ENCODE data around the gene MRGPRD. TPM values are rescaled to one million over a fixed set of nuclear protein-coding genes. Genes with fewer than 3 reads are reported as not detected.

MRGPRD gene
- total RNA-seq, 2 experiments from 2014 or later = not detected

- Mint-ChIP-seq H3K9me3 (ENCODE audit: low read depth) (no peaks in the 10 kb centered on the region), H3K36me3 (ENCODE audit: low read depth) (no peaks in the 10 kb centered on the region), H3K27ac (no peak overlapping the region), H3K4me3 (no peak overlapping the region), H3K4me1 (peaks cover 4% of the 10 kb centered on the region), H3K27me3 (no peaks in the 10 kb centered on the region)
- no peak for ATAC-seq
- ChIA-PET POLR2A (no interaction called here), CTCF (no interaction called here)
- DNase-seq = no peak
- intact Hi-C loops (cut with DNase I, micrococcal nuclease) = no loop called here
These were observed 9.7 kb downstream of the MRGPRD start for GRCh38 chr11:68970921-68971636.

GRCh38 chr11:68969386-68969785 lies 11.4 kb downstream of the MRGPRD start:
- CTCF ChIA-PET = interaction anchor here (0.6 kb wide), 1 partner anchor 234 kb away, joined by 4 read pairs; no protein-coding TSS in a partner anchor
- intact Hi-C loops (cut with DNase I, micrococcal nuclease) = no loop called here
- no peaks in the 10 kb centered on the region for H3K9me3 Mint-ChIP-seq (ENCODE audit: low read depth)
- ATAC-seq = no peak
- H3K4me3 Mint-ChIP-seq = no peak overlapping the region
- no peak for DNase-seq
- H3K4me1 Mint-ChIP-seq = peaks cover 11% of the 10 kb centered on the region
- H3K27ac Mint-ChIP-seq = no peak overlapping the region
- no peaks in the 10 kb centered on the region for H3K36me3 Mint-ChIP-seq (ENCODE audit: low read depth)
- H3K27me3 Mint-ChIP-seq = no peaks in the 10 kb centered on the region
- POLR2A ChIA-PET = no interaction called here

- H3K36me3 Mint-ChIP-seq (ENCODE audit: low read depth) = no peaks in the 10 kb centered on the region
- no peaks in the 10 kb centered on the region for H3K9me3 Mint-ChIP-seq (ENCODE audit: low read depth)
- ATAC-seq (no peak), DNase-seq (no peak)
- CTCF ChIA-PET = interaction anchor here (0.6 kb wide), 1 partner anchor 235 kb away, joined by 4 read pairs; no protein-coding TSS in a partner anchor
- H3K4me1 Mint-ChIP-seq = peaks cover 13% of the 10 kb centered on the region
- no peak overlapping the region for H3K4me3 Mint-ChIP-seq
- POLR2A ChIA-PET = no interaction called here
- no peak overlapping the region for H3K27ac Mint-ChIP-seq
- intact Hi-C loops (cut with DNase I, micrococcal nuclease) = no loop called here
- no peaks in the 10 kb centered on the region for H3K27me3 Mint-ChIP-seq
These were observed 12.2 kb downstream of the MRGPRD start for GRCh38 chr11:68968306-68969250.

GRCh38 chr11:68966894-68967780 lies 13.6 kb downstream of the MRGPRD start:
- POLR2A ChIA-PET = no interaction called here
- Mint-ChIP-seq H3K27me3 (no peaks in the 10 kb centered on the region), H3K36me3 (ENCODE audit: low read depth) (peaks cover 2% of the 10 kb centered on the region), H3K9me3 (ENCODE audit: low read depth) (no peaks in the 10 kb centered on the region), H3K4me3 (no peak overlapping the region), H3K4me1 (peaks cover 21% of the 10 kb centered on the region), H3K27ac (no peak overlapping the region)
- CTCF ChIA-PET = interaction anchor here (0.7 kb wide), 1 partner anchor 627 kb away, joined by 3 read pairs; no protein-coding TSS in a partner anchor
- ATAC-seq (no peak), DNase-seq (no peak)
- intact Hi-C loops (cut with DNase I, micrococcal nuclease) = no loop called here

GRCh38 chr11:68965901-68966853 lies 14.6 kb downstream of the MRGPRD start:
- ChIA-PET POLR2A (no interaction called here), CTCF (interaction anchor here (0.7 kb wide), 1 partner anchor 628 kb away, joined by 3 read pairs; no protein-coding TSS in a partner anchor)
- ATAC-seq (no peak), DNase-seq (no peak)
- Mint-ChIP-seq H3K4me3 (no peak overlapping the region), H3K27me3 (no peaks in the 10 kb centered on the region), H3K27ac (no peak overlapping the region), H3K9me3 (ENCODE audit: low read depth) (no peaks in the 10 kb centered on the region), H3K4me1 (peaks cover 21% of the 10 kb centered on the region), H3K36me3 (ENCODE audit: low read depth) (peaks cover 2% of the 10 kb centered on the region)
- intact Hi-C loops (cut with DNase I, micrococcal nuclease) = no loop called here

GRCh38 chr11:68963779-68964178 lies 17.0 kb downstream of the MRGPRD start:
- no peak overlapping the region for H3K4me3 Mint-ChIP-seq
- DNase-seq (no peak), ATAC-seq (no peak)
- H3K27me3 Mint-ChIP-seq = no peaks in the 10 kb centered on the region
- H3K4me1 Mint-ChIP-seq = peaks cover 21% of the 10 kb centered on the region
- CTCF ChIA-PET = no interaction called here
- intact Hi-C loops (cut with DNase I, micrococcal nuclease) = no loop called here
- POLR2A ChIA-PET = no interaction called here
- H3K27ac Mint-ChIP-seq = peak overlapping the region; percentile 26
- H3K9me3 Mint-ChIP-seq (ENCODE audit: low read depth) = no peaks in the 10 kb centered on the region
- H3K36me3 Mint-ChIP-seq (ENCODE audit: low read depth) = peaks cover 2% of the 10 kb centered on the region

GRCh38 chr11:68962527-68963250 lies 18.1 kb downstream of the MRGPRD start:
- POLR2A ChIA-PET = no interaction called here
- peaks cover 21% of the 10 kb centered on the region for H3K4me1 Mint-ChIP-seq
- H3K4me3 Mint-ChIP-seq = peak overlapping the region; percentile 11
- H3K9me3 Mint-ChIP-seq (ENCODE audit: low read depth) = no peaks in the 10 kb centered on the region
- no peaks in the 10 kb centered on the region for H3K27me3 Mint-ChIP-seq
- peak overlapping the region; percentile 53 for H3K27ac Mint-ChIP-seq
- ATAC-seq (peak; percentile 74), DNase-seq (peak; percentile 36)
- peaks cover 2% of the 10 kb centered on the region for H3K36me3 Mint-ChIP-seq (ENCODE audit: low read depth)
- CTCF ChIA-PET = no interaction called here
- intact Hi-C loops (cut with DNase I, micrococcal nuclease) = no loop called here

- CTCF ChIA-PET = no interaction called here
- no peak for DNase-seq
- intact Hi-C loops (cut with DNase I, micrococcal nuclease) = no loop called here
These were observed 19.5 kb downstream of the MRGPRD start for GRCh38 chr11:68961245-68961644.

GRCh38 chr11:68960294-68961071 lies 20.3 kb downstream of the MRGPRD start:
- Mint-ChIP-seq H3K4me1 (peaks cover 13% of the 10 kb centered on the region), H3K27ac (no peak overlapping the region), H3K4me3 (no peak overlapping the region), H3K36me3 (ENCODE audit: low read depth) (peaks cover 2% of the 10 kb centered on the region), H3K9me3 (ENCODE audit: low read depth) (no peaks in the 10 kb centered on the region), H3K27me3 (no peaks in the 10 kb centered on the region)
- DNase-seq (no peak), ATAC-seq (no peak)
- intact Hi-C loops (cut with DNase I, micrococcal nuclease) = no loop called here
- POLR2A ChIA-PET = no interaction called here
- CTCF ChIA-PET = no interaction called here

More at GRCh38 chr11:68961245-68961644, 19.5 kb downstream of the MRGPRD start:
- H3K9me3 Mint-ChIP-seq (ENCODE audit: low read depth) = no peaks in the 10 kb centered on the region
- H3K27ac Mint-ChIP-seq = no peak overlapping the region
- H3K27me3 Mint-ChIP-seq = no peaks in the 10 kb centered on the region
- peaks cover 20% of the 10 kb centered on the region for H3K4me1 Mint-ChIP-seq
- no peak for ATAC-seq
- H3K4me3 Mint-ChIP-seq = no peak overlapping the region
- peaks cover 2% of the 10 kb centered on the region for H3K36me3 Mint-ChIP-seq (ENCODE audit: low read depth)
- POLR2A ChIA-PET = no interaction called here

Data from activated CD4-positive, alpha-beta T cell treated with anti-CD3 and anti-CD28 coated beads for 36 hours (primary cell).